HG03521 (cell line): ENCODE data around the gene ABCA1.
"Not testable (repeated sequence)": the region's sequence is repeated elsewhere in the genome, so short reads cannot be mapped to it uniquely, and the experiment has no call there.

ENCODE experiments used
- ATAC-seq: cut with Tn5 transposase; IDR thresholded peaks from one replicate; pipeline ENCODE4 v1.9.1; 2021; ENCODE audit warnings: mild to moderate bottlenecking, moderate library complexity; ENCODE audit not compliant: unreplicated experiment

Gene ABCA1

GRCh38 chr9:104871961-104872527 lies 55.9 kb downstream of the ABCA1 start:
- ATAC-seq = no peak

- ATAC-seq = no peak
These were observed 58.1 kb downstream of the ABCA1 start for GRCh38 chr9:104869811-104870210.

- peak; percentile 84 for ATAC-seq
These were observed 59.1 kb downstream of the ABCA1 start for GRCh38 chr9:104868687-104869404.

DNA sequence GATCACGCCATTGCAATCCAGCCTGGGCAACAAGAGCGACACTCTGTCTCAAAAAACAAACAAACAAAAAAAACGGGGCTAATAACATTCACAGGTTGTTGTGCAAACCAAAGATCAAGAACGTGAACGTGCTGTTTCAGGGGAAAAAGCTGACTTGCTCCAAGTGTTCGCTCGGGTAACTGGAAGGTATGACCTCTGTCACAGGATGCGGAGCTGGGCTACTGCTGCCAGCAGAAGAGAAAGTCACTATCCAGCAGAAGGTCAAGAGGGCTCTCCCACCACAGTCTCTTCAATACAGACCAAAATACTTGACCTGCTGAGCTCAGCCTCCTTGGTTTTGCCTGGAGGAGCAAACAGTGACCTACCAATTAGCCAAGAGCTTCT lies 59.7 kb downstream of the ABCA1 start:
- ATAC-seq = no peak

GRCh38 chr9:104866191-104866590 lies 61.8 kb downstream of the ABCA1 start:
- ATAC-seq = no peak

GRCh38 chr9:104864675-104865104 lies 63.3 kb downstream of the ABCA1 start:
- no peak for ATAC-seq

GRCh38 chr9:104863180-104863883 lies 64.6 kb downstream of the ABCA1 start:
- peak; percentile 74 for ATAC-seq

GRCh38 chr9:104861397-104861796 lies 66.6 kb downstream of the ABCA1 start:
- ATAC-seq = no peak

GRCh38 chr9:104860263-104860662 lies 67.7 kb downstream of the ABCA1 start:
- ATAC-seq = no peak

- ATAC-seq = no peak
These were observed 69.1 kb downstream of the ABCA1 start for GRCh38 chr9:104858846-104859245.

DNA sequence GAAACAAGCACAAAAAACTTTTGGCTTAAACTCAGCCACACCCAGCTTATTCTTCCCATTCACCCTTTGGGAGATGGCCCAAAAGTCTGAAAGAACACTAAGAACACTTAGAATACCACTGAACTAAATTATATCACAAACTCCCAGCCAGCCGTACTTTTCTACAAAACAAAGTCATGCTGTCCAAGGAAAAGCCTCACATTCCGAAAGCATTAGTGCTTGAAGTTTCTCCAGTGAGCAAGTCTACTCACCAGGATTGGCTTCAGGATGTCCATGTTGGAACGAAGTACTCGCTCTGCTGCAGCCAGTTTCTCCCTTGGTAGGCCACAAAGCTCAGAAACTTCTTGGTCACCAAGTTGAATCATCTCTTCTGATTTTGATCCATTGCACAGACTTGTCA lies 69.7 kb downstream of the ABCA1 start:
- ATAC-seq = no peak

DNA sequence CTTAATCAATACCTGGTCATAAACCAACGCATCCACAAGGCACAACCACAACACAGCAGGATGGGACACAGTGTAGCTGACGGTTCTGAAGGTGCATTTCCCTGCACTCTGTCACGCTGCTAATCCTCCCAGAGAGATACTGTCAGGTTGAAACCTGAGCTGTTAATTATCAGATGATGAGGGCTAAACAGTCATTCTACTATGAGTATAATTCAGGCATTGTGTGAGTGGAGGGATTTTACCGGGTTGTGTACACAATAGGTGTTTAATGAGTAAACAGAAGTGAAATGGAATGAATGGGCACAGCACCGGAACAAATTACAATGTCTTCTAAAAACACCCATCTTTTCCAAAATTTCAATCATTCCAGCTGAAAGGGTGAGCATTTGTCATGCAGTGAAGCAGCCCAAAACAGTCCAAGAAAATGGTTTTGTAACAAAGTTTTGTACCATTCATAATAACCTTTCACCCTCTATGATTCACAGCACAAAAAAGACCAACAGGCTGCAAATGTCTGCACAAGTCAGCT lies 71.5 kb downstream of the ABCA1 start:
- ATAC-seq = no peak

GRCh38 chr9:104855807-104856206 lies 72.1 kb downstream of the ABCA1 start:
- no peak for ATAC-seq

GRCh38 chr9:104855258-104855657 lies 72.7 kb downstream of the ABCA1 start:
- ATAC-seq = not testable (repeated sequence)

DNA sequence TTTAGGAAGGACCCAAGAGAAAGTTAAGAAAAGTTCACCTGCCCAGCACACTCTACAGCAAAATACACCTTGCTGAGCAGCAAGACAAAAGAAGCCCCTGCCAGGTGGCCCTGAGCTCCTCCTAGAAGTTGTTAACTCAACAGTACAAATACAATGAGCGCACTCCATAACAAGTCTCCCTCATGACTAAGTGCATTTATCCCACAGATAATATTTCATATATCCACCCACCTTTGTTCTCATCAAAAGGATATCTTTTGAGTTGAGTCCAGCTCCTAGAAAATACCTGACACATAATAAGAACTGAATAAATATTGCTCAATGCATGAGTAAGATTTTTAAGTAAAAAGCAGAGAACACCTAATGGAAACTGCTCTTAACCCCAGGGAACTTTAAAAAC lies 73.3 kb downstream of the ABCA1 start:
- ATAC-seq = no peak

GRCh38 chr9:104853683-104854082 lies 74.3 kb downstream of the ABCA1 start:
- ATAC-seq = no peak

DNA sequence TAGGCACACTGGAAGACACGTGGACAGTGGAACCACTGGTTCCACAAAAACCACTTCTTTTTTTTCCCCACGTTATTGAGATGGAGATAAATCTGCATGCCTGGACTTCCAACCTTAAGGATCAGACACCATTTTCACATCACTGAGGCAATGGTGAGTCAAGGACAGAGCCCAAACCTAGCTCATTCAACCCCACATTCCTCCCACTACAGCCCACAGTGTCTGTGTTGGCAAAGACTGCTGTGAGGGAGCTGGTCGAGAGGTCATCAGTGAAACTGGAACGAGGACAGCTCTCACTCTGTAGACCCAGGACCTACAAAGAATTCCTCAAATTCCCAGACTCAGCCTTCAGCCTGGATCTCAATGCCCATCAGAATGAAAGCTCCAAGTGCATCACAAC lies 74.8 kb downstream of the ABCA1 start:
- no peak for ATAC-seq

- no peak for ATAC-seq
These were observed 76.4 kb downstream of the ABCA1 start for GRCh38 chr9:104851546-104851920.

DNA sequence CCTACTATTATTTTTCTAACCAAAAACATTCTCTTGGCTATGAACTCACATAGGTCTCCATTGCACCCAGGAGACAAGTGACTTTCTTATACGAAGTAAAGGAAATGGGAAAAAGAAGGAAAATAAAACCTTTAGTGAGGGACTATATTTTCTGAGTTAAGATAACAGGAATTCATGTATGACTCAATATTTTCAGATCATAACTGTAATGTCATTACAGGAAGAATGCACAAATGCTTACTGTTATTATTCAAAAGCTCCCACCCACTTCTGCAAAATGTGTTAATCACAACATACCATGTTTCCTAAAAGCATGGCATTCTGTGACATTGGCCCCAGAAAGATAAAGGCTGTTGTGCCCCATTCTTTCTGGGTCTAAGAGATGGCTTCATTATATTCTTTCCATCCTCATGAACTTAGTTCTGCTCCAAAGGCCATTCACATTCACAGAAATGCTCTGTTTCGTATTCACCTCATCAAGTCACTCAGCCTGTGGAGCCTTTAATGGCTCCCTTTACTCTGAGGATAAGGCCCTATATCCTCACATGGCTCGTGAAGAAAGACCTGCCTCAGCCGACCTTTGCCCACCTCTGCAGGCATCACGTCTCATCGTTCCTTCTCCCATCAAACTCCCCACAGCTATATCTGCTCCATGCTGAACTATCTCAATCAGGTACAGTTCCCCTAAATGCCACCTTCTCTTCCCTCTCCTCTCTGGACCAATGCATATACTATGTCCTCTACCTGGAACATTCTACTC lies 77.0 kb downstream of the ABCA1 start:
- ATAC-seq = no peak

DNA sequence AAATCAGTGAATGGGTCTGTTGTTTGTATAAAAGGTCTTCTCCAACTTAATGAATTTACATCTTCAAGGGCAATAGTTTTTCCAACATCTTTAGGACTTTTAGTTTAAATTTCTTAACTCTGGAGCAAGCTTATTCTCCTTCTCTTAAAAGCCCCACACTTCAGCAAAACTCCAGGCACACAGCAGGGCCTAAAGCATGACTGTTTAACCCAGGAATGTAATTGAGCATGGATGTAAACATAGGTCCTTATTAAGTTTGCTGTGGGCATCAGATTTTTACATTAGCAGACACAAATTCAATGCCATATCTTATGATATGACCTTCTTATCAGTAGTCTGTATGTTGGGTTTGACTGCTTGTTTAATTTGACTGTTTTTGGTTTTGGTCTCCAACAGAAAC lies 78.9 kb downstream of the ABCA1 start:
- no peak for ATAC-seq

DNA sequence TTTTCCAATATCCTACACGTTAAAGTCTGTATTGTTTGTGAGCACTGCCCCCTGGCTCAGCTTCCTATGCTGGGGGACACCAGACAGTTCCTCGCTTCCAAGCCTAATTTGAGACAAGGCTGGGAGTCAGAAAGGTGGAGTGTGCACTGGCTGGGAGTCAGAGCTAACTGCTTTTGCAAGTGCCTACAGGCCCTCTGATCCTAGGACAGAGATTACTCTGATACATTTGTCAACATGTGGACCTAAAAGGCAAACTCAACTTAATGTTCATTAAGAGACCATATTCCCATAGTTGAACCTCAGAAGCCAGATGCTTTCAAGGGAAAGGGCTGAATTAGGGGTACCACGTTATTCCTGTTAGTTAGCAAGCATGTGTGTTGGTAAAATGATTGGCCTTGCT lies 83.2 kb downstream of the ABCA1 start:
- ATAC-seq = no peak
